Posterior cingulate gyrus (tissue), 11 donors: ENCODE measurements around the gene ZPBP.
"Not testable (repeated sequence)": the region's sequence is repeated elsewhere in the genome, so short reads cannot be mapped to it uniquely, and the experiment has no call there.

Experiments
- DNase-seq, 10 donors: peaks; one replicate each; pipeline versions ENCODE4 v3.0.0 to v3.0.0-alpha.2; 2020 to 2021; ENCODE audit warnings: mixed read lengths in 3 of 10
- intact Hi-C: fragments of 100-400 bp; cut with DNase I; formaldehyde crosslinking; loops from one replicate; pipeline ENCODE4 v1.15.1; 2023

Gene ZPBP

GRCh38 chr7:50056131-50056530 is 36.9 kb downstream of the ZPBP start:
- no peak for DNase-seq
- intact Hi-C loops: no loop called here

- intact Hi-C loops: no loop called here
- DNase-seq: no peak
These were observed 45.3 kb downstream of the ZPBP start for GRCh38 chr7:50047716-50048115.

GRCh38 chr7:50041165-50041564 is 51.9 kb downstream of the ZPBP start:
- intact Hi-C loops: not testable (repeated sequence)
- DNase-seq: peak in 1 of 10 donors; percentile 55

- intact Hi-C loops: no loop called here
- DNase-seq: no peak
These were observed 56.0 kb downstream of the ZPBP start for GRCh38 chr7:50037086-50037485.

- no peak for DNase-seq
- intact Hi-C loops: no loop called here
These were observed 70.1 kb downstream of the ZPBP start for GRCh38 chr7:50022991-50023390.

- intact Hi-C loops: no loop called here
- no peak for DNase-seq
These were observed 70.6 kb downstream of the ZPBP start for GRCh38 chr7:50022451-50022850.

GRCh38 chr7:49995681-49996080 is 97.4 kb downstream of the ZPBP start:
- intact Hi-C loops: no loop called here
- no peak for DNase-seq

- intact Hi-C loops: no loop called here
- DNase-seq: peak in 1 of 10 donors; percentile 62
These were observed 106.9 kb downstream of the ZPBP start for GRCh38 chr7:49986191-49986590.

GRCh38 chr7:49980465-49980864 is 112.6 kb downstream of the ZPBP start:
- intact Hi-C loops: no loop called here
- DNase-seq: peak in 2 of 10 donors; percentile 28 to 60

GRCh38 chr7:49976238-49976637 is 116.8 kb downstream of the ZPBP start:
- no peak for DNase-seq
- intact Hi-C loops: no loop called here

- DNase-seq: no peak
- intact Hi-C loops: no loop called here
These were observed 119.0 kb downstream of the ZPBP start for GRCh38 chr7:49974035-49974434.

GRCh38 chr7:49937608-49938007 is 155.4 kb downstream of the ZPBP start:
- DNase-seq: no peak
- intact Hi-C loops: no loop called here

GRCh38 chr7:49931627-49932026 is 161.4 kb downstream of the ZPBP start:
- DNase-seq: no peak
- intact Hi-C loops: no loop called here

GRCh38 chr7:49928787-49929186 is 164.3 kb downstream of the ZPBP start:
- intact Hi-C loops: no loop called here
- no peak for DNase-seq

- intact Hi-C loops: no loop called here
- no peak for DNase-seq
These were observed 165.4 kb downstream of the ZPBP start for GRCh38 chr7:49927631-49928030.

GRCh38 chr7:49926720-49927119 is 166.3 kb downstream of the ZPBP start:
- intact Hi-C loops: no loop called here

GRCh38 chr7:49911909-49912308 is 181.1 kb downstream of the ZPBP start:
- intact Hi-C loops: no loop called here
- DNase-seq: peak in 4 of 10 donors; percentile 10 to 81 (median 41)

More at GRCh38 chr7:49926720-49927119, 166.3 kb downstream of the ZPBP start:
- DNase-seq: peak in 1 of 10 donors; percentile 61

GRCh38 chr7:49894543-49894942 is 198.5 kb downstream of the ZPBP start:
- intact Hi-C loops: no loop called here
- DNase-seq: peak in 3 of 10 donors; percentile 12 to 52 (median 25)

GRCh38 chr7:49893131-49893530 is 199.9 kb downstream of the ZPBP start:
- intact Hi-C loops: no loop called here
- DNase-seq: no peak

- intact Hi-C loops: no loop called here
- DNase-seq: no peak
These were observed 200.6 kb downstream of the ZPBP start for GRCh38 chr7:49892481-49892880.
